ENCODE measurements around the gene PITPNC1.

PITPNC1 gene

GRCh38 chr17:67655478-67656148 is 278.5 kb downstream of the PITPNC1 start:
- no peak overlapping the region for H4K91ac ChIP-seq (ENCODE audit: low read depth, low read length)
- H3K79me2 ChIP-seq (ENCODE audit: control insufficient read depth, insufficient read depth, low read length, poor library complexity) = no peaks in the 10 kb centered on the region
- no peaks in the 10 kb centered on the region for H3K79me1 ChIP-seq (ENCODE audit: low read length)
- H3K4ac ChIP-seq (ENCODE audit: low read depth, low read length) = no peak overlapping the region
- H3K36me3 ChIP-seq (ENCODE audit: control insufficient read depth in 1 of 2, insufficient read depth in 2 of 2, low read length in 2 of 2) = no peaks in the 10 kb centered on the region
- WGBS (ENCODE audit: extremely low coverage, insufficient coverage, insufficient read length) = no CpG with 5 or more reads among the region's 7 CpGs
- no peak for DNase-seq
- no peak overlapping the region for H3K4me2 ChIP-seq (ENCODE audit: low read length)
- no peak overlapping the region for H3K9ac ChIP-seq (ENCODE audit: low read length)
- no peaks in the 10 kb centered on the region for H3K9me3 ChIP-seq (ENCODE audit: insufficient read depth, low read depth, low read length)
- H3K14ac ChIP-seq (ENCODE audit: low read length) = no peak overlapping the region
- no peak overlapping the region for H2AFZ ChIP-seq (ENCODE audit: insufficient read depth, low read length, poor library complexity)
- no peak overlapping the region for H3K23ac ChIP-seq (ENCODE audit: low read length)
- H3K18ac ChIP-seq (ENCODE audit: low read length) = no peak overlapping the region
- H2BK120ac ChIP-seq (ENCODE audit: insufficient read depth, low read length, poor library complexity) = no peak overlapping the region
- H4K8ac ChIP-seq (ENCODE audit: low read depth, low read length) = no peak overlapping the region
- no peaks in the 10 kb centered on the region for H3K4me1 ChIP-seq (ENCODE audit: control insufficient read depth in 1 of 2, insufficient read depth in 2 of 2, low read length in 2 of 2)
- H3K27ac ChIP-seq (ENCODE audit: low read depth, low read length) = no peak overlapping the region
- no peak overlapping the region for H2BK5ac ChIP-seq (ENCODE audit: low read depth, low read length, poor library complexity)
- H2BK12ac ChIP-seq (ENCODE audit: low read length) = no peak overlapping the region
- no peak overlapping the region for H4K12ac ChIP-seq (ENCODE audit: low read depth, low read length)
- no peak overlapping the region for H3K4me3 ChIP-seq (ENCODE audit: low read depth, low read length)
- H2AK5ac ChIP-seq (ENCODE audit: low read length) = no peak overlapping the region
- no peaks in the 10 kb centered on the region for H3K27me3 ChIP-seq (ENCODE audit: insufficient read depth, low read length)

GRCh38 chr17:67656494-67657203 is 279.6 kb downstream of the PITPNC1 start:
- Histone ChIP-seq H2AFZ (ENCODE audit: insufficient read depth, low read length, poor library complexity) (no peak overlapping the region), H3K36me3 (ENCODE audit: control insufficient read depth in 1 of 2, insufficient read depth in 2 of 2, low read length in 2 of 2) (no peaks in the 10 kb centered on the region), H4K8ac (ENCODE audit: low read depth, low read length) (no peak overlapping the region), H3K4me3 (ENCODE audit: low read depth, low read length) (no peak overlapping the region), H3K27ac (ENCODE audit: low read depth, low read length) (no peak overlapping the region), H3K18ac (ENCODE audit: low read length) (no peak overlapping the region), H3K79me2 (ENCODE audit: control insufficient read depth, insufficient read depth, low read length, poor library complexity) (no peaks in the 10 kb centered on the region), H3K23ac (ENCODE audit: low read length) (no peak overlapping the region), H3K4ac (ENCODE audit: low read depth, low read length) (no peak overlapping the region), H2BK5ac (ENCODE audit: low read depth, low read length, poor library complexity) (no peak overlapping the region), H4K91ac (ENCODE audit: low read depth, low read length) (no peak overlapping the region), H4K12ac (ENCODE audit: low read depth, low read length) (no peak overlapping the region), H3K79me1 (ENCODE audit: low read length) (no peaks in the 10 kb centered on the region), H2BK12ac (ENCODE audit: low read length) (no peak overlapping the region), H3K14ac (ENCODE audit: low read length) (no peak overlapping the region), H3K4me2 (ENCODE audit: low read length) (no peak overlapping the region), H3K4me1 (ENCODE audit: control insufficient read depth in 1 of 2, insufficient read depth in 2 of 2, low read length in 2 of 2) (no peaks in the 10 kb centered on the region), H2BK120ac (ENCODE audit: insufficient read depth, low read length, poor library complexity) (no peak overlapping the region), H2AK5ac (ENCODE audit: low read length) (no peak overlapping the region), H3K9me3 (ENCODE audit: insufficient read depth, low read depth, low read length) (no peaks in the 10 kb centered on the region), H3K9ac (ENCODE audit: low read length) (no peak overlapping the region), H3K27me3 (ENCODE audit: insufficient read depth, low read length) (no peaks in the 10 kb centered on the region)
- WGBS (ENCODE audit: extremely low coverage, insufficient coverage, insufficient read length) = no CpG with 5 or more reads among the region's 8 CpGs
- no peak for DNase-seq

- H2AK5ac ChIP-seq (ENCODE audit: low read length) = no peak overlapping the region
- WGBS (ENCODE audit: extremely low coverage, insufficient coverage, insufficient read length) = 100% methylated on average over 1 of the region's 4 CpGs
- no peak overlapping the region for H3K27ac ChIP-seq (ENCODE audit: low read depth, low read length)
- DNase-seq = no peak
- H3K4me1 ChIP-seq (ENCODE audit: control insufficient read depth in 1 of 2, insufficient read depth in 2 of 2, low read length in 2 of 2) = no peaks in the 10 kb centered on the region
- no peak overlapping the region for H3K23ac ChIP-seq (ENCODE audit: low read length)
- H4K91ac ChIP-seq (ENCODE audit: low read depth, low read length) = no peak overlapping the region
- no peaks in the 10 kb centered on the region for H3K79me1 ChIP-seq (ENCODE audit: low read length)
- H3K14ac ChIP-seq (ENCODE audit: low read length) = no peak overlapping the region
- H2BK5ac ChIP-seq (ENCODE audit: low read depth, low read length, poor library complexity) = no peak overlapping the region
- no peak overlapping the region for H3K18ac ChIP-seq (ENCODE audit: low read length)
- no peak overlapping the region for H4K12ac ChIP-seq (ENCODE audit: low read depth, low read length)
- no peak overlapping the region for H3K4me2 ChIP-seq (ENCODE audit: low read length)
- H2AFZ ChIP-seq (ENCODE audit: insufficient read depth, low read length, poor library complexity) = no peak overlapping the region
- no peaks in the 10 kb centered on the region for H3K79me2 ChIP-seq (ENCODE audit: control insufficient read depth, insufficient read depth, low read length, poor library complexity)
- H3K36me3 ChIP-seq (ENCODE audit: control insufficient read depth in 1 of 2, insufficient read depth in 2 of 2, low read length in 2 of 2) = no peaks in the 10 kb centered on the region
- H3K4me3 ChIP-seq (ENCODE audit: low read depth, low read length) = no peak overlapping the region
- H3K4ac ChIP-seq (ENCODE audit: low read depth, low read length) = no peak overlapping the region
- no peaks in the 10 kb centered on the region for H3K9me3 ChIP-seq (ENCODE audit: insufficient read depth, low read depth, low read length)
- H3K9ac ChIP-seq (ENCODE audit: low read length) = no peak overlapping the region
- no peak overlapping the region for H4K8ac ChIP-seq (ENCODE audit: low read depth, low read length)
- H2BK120ac ChIP-seq (ENCODE audit: insufficient read depth, low read length, poor library complexity) = no peak overlapping the region
- no peaks in the 10 kb centered on the region for H3K27me3 ChIP-seq (ENCODE audit: insufficient read depth, low read length)
- no peak overlapping the region for H2BK12ac ChIP-seq (ENCODE audit: low read length)
Observed at GRCh38 chr17:67657596-67657995, 280.5 kb downstream of the PITPNC1 start.

- Histone ChIP-seq H3K9me3 (ENCODE audit: insufficient read depth, low read depth, low read length) (no peaks in the 10 kb centered on the region), H3K9ac (ENCODE audit: low read length) (no peak overlapping the region), H2BK120ac (ENCODE audit: insufficient read depth, low read length, poor library complexity) (no peak overlapping the region), H3K23ac (ENCODE audit: low read length) (no peak overlapping the region), H3K36me3 (ENCODE audit: control insufficient read depth in 1 of 2, insufficient read depth in 2 of 2, low read length in 2 of 2) (no peaks in the 10 kb centered on the region), H3K27ac (ENCODE audit: low read depth, low read length) (no peak overlapping the region), H4K8ac (ENCODE audit: low read depth, low read length) (no peak overlapping the region), H2AK5ac (ENCODE audit: low read length) (no peak overlapping the region), H3K79me1 (ENCODE audit: low read length) (no peaks in the 10 kb centered on the region), H2BK5ac (ENCODE audit: low read depth, low read length, poor library complexity) (no peak overlapping the region), H2AFZ (ENCODE audit: insufficient read depth, low read length, poor library complexity) (no peak overlapping the region), H3K14ac (ENCODE audit: low read length) (no peak overlapping the region), H3K4me2 (ENCODE audit: low read length) (no peak overlapping the region), H3K4me1 (ENCODE audit: control insufficient read depth in 1 of 2, insufficient read depth in 2 of 2, low read length in 2 of 2) (no peaks in the 10 kb centered on the region), H4K12ac (ENCODE audit: low read depth, low read length) (no peak overlapping the region), H3K27me3 (ENCODE audit: insufficient read depth, low read length) (no peaks in the 10 kb centered on the region), H3K4me3 (ENCODE audit: low read depth, low read length) (no peak overlapping the region), H3K18ac (ENCODE audit: low read length) (no peak overlapping the region), H3K79me2 (ENCODE audit: control insufficient read depth, insufficient read depth, low read length, poor library complexity) (no peaks in the 10 kb centered on the region), H4K91ac (ENCODE audit: low read depth, low read length) (no peak overlapping the region), H3K4ac (ENCODE audit: low read depth, low read length) (no peak overlapping the region), H2BK12ac (ENCODE audit: low read length) (no peak overlapping the region)
- no CpG with 5 or more reads among the region's 4 CpGs for WGBS (ENCODE audit: extremely low coverage, insufficient coverage, insufficient read length)
- DNase-seq = no peak
Observed at GRCh38 chr17:67658265-67658664, 281.2 kb downstream of the PITPNC1 start.
